HUES6 (cell line): ENCODE measurements around the gene HNRNPU.

Source experiments
- H3K27ac ChIP-seq: 2 replicates; pipeline ENCODE4 v1.7.0; 2013; ENCODE audit warnings: low read depth, mild to moderate bottlenecking, low read length, inconsistent platforms
- H3K27me3 ChIP-seq: 2 replicates; pipeline ENCODE4 v1.6.1; 2013; ENCODE audit warnings: low read length; ENCODE audit not compliant: control insufficient read depth, insufficient read depth
- H3K36me3 ChIP-seq: 2 replicates; pipeline ENCODE4 v1.6.1; 2013; ENCODE audit warnings: low read length; ENCODE audit not compliant: control insufficient read depth, insufficient read depth
- H3K4me1 ChIP-seq: 2 replicates; pipeline ENCODE4 v1.6.1; 2013; ENCODE audit warnings: low read length; ENCODE audit not compliant: control insufficient read depth, insufficient read depth
- H3K4me3 ChIP-seq: 2 replicates; pipeline ENCODE4 v1.5.1; 2013; ENCODE audit warnings: low read depth, low read length
- H3K9ac ChIP-seq: one replicate; pipeline ENCODE4 v1.6.1; 2013; ENCODE audit warnings: mild to moderate bottlenecking, low read length
- H3K9me3 ChIP-seq: 2 replicates; pipeline ENCODE4 v1.6.1; 2013; ENCODE audit warnings: low read depth, low read length; ENCODE audit not compliant: control insufficient read depth, insufficient read depth

HNRNPU gene

DNA sequence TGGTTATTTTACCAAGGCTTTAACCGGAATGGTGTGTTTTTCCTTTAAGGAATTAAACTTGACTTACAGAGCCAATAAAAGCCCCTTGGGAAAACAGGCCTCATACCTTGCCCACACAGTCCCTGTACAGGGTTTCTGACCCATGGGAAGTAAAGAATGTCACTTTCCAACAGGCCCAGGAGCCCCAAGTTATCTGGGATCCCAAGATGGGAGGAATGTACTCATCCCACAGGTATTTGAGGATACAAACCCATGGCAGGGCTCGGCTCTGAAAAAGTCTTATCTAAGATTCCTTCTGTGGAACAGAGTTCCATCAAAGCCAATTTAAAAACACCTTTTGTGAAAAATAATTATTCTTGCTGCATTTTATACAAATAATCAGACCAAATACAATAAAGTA lies 44.2 kb downstream of the HNRNPU start:
- Histone ChIP-seq H3K9ac (no peak overlapping the region), H3K36me3 (no peaks in the 10 kb centered on the region), H3K4me1 (peaks cover 10% of the 10 kb centered on the region; the same call in 1 of the 2 replicates), H3K27ac (no peak overlapping the region), H3K27me3 (peaks cover 4% of the 10 kb centered on the region; the same call in 1 of the 2 replicates), H3K9me3 (no peaks in the 10 kb centered on the region), H3K4me3 (no peak overlapping the region)

DNA sequence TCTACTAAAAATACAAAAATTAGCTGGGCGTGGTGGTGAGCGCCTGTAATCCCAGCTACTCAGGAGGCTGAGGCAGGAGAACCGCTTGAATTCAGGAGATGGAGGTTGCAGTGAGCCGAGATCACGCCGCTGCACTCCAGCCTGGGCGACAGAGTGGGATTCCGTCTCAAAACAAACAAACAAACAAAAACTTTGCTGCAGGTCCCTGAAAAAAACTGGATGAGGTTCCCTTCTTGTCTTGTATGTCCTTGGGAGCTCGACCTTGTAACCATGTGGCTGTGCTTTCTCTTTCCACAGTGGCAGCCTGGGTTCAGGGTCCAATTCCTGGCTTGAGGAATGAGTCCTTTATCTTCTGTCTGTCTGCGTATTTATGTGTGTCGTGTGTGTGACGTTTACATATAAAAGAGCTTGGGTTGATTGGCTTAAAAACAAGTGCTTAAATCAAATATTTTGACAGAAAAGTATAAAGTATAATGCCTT lies 46.9 kb downstream of the HNRNPU start:
- Histone ChIP-seq H3K9me3 (no peaks in the 10 kb centered on the region), H3K4me1 (peaks cover 15% of the 10 kb centered on the region), H3K27me3 (peaks cover 4% of the 10 kb centered on the region; the same call in 1 of the 2 replicates), H3K27ac (no peak overlapping the region), H3K4me3 (no peak overlapping the region), H3K36me3 (no peaks in the 10 kb centered on the region), H3K9ac (no peak overlapping the region)

DNA sequence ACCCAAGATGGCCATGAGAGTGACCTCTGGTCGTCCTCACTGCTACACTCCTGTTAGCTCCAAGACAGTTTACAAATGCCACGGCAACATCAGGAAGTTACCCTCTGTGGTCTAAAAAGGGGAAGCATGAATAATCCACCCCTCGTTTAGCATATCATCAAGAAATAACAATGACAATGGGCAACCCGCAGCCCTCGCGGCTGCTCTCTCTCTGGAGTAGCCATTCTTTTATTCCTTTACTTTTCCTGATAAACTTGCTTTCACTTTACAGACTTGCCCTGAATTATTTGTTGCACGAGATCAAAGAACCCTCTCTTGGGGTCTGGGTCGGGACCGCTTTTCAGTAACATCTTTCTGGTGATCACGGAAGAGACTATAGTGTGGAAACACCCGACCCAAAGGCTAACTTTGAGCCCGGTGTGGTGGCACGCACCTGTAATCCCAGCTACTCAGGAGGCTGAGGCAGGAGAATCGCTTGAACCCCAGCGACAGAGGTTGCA lies 48.7 kb downstream of the HNRNPU start:
- H3K4me1 ChIP-seq: peaks cover 10% of the 10 kb centered on the region

DNA sequence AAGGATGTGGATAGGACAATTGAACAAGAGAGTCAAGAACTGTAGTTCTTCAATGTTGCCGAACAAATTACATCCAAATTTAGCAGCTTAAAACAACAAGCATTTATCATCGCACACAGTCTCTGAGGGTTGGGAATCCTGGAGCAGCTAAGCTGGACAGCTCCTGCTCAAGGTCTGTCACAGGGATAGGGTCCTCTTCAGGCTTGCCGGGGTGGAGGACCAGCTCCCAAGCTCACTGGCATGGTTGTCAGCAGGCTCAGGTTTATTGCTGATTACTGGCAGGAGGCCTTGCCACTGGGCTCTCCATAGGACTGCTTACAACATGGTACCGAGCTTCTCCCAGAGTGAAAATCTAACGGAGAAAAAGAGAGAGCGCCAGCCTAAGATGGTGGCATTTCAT lies 51.0 kb downstream of the HNRNPU start:
- Histone ChIP-seq H3K9me3 (no peaks in the 10 kb centered on the region), H3K27me3 (peaks cover 4% of the 10 kb centered on the region; the same call in 1 of the 2 replicates), H3K27ac (no peak overlapping the region), H3K4me3 (no peak overlapping the region), H3K9ac (no peak overlapping the region), H3K36me3 (no peaks in the 10 kb centered on the region), H3K4me1 (peaks cover 10% of the 10 kb centered on the region)

More for the DNA sequence above, 48.7 kb downstream of the HNRNPU start:
- Histone ChIP-seq H3K4me3 (peak overlapping the region; percentile 37), H3K27ac (peak overlapping the region; percentile 7; the same call in 1 of the 2 replicates), H3K36me3 (no peaks in the 10 kb centered on the region), H3K9ac (peak overlapping the region; percentile 17), H3K27me3 (peaks cover 4% of the 10 kb centered on the region; the same call in 1 of the 2 replicates), H3K9me3 (no peaks in the 10 kb centered on the region)

DNA sequence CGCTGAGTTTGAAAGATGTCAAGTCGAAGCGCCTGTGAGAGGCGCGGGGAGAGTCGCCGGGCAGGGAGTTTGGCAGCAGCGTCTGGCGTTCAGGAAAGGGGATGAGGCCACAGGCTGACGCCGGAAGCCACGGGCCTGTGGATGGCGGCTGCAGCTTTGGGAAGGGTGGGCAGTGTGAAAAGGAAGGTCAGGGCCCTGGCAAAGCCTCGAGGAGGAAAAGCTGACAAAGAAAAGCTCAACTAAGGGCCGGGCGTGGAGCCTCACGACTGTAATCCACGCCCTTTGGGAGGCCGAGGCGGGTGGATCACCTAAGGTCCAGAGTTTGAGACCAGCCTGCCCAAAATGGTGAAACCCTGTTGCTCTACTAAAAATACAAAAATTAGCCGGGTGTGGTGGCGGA lies 54.1 kb downstream of the HNRNPU start:
- H3K27ac ChIP-seq: no peak overlapping the region
- H3K36me3 ChIP-seq: no peaks in the 10 kb centered on the region
- no peak overlapping the region for H3K4me3 ChIP-seq
- no peak overlapping the region for H3K9ac ChIP-seq
- H3K9me3 ChIP-seq: no peaks in the 10 kb centered on the region
- peaks cover 10% of the 10 kb centered on the region for H3K4me1 ChIP-seq
- no peaks in the 10 kb centered on the region for H3K27me3 ChIP-seq

DNA sequence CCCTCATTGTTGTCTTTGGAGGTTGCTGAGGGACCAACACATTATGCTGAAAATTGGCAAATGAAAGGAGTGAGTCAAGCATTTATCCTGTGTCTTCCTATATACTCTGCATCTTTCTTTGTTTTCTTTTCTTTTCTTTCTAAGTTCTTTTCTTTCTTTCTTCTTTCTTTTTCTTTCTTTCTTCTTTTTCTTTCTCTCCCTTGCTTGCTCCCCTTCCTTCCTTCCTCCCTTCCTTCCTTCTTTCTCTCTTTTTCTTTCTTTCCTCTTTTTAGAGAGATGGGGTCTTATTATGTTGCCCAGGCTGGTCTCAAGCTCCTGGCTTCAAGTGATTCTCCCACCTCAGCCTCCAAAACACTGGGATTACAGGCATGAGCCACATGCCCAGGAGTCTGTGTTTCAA lies 57.2 kb downstream of the HNRNPU start:
- Histone ChIP-seq H3K9ac (no peak overlapping the region), H3K4me1 (no peaks in the 10 kb centered on the region; the same call in 1 of the 2 replicates), H3K4me3 (no peak overlapping the region), H3K36me3 (no peaks in the 10 kb centered on the region), H3K27me3 (no peaks in the 10 kb centered on the region), H3K9me3 (no peaks in the 10 kb centered on the region), H3K27ac (no peak overlapping the region)

DNA sequence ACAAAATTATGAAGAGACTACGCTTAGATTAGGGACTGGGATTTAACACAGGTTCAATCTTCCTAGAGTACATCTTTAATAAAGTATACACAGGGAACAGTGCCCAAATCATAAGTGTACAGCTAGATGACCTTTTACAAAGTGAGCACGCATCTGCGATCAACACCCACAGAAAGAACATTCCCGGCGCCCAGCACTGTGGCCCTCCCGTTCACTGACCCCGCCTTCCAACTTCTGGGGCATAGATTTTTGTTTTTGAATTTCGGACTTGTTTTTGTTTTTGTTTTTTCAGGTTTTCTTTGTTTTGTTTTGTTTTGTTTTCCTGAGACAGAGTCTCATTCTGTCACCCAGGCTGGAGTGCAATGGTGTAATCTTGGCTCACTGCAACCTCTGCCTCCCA lies 59.5 kb downstream of the HNRNPU start:
- H3K9me3 ChIP-seq: 0 out of 2 replicates have a peak, but pooled peaks cover 2% of the 10 kb centered on the region
- H3K4me3 ChIP-seq: no peak overlapping the region
- H3K4me1 ChIP-seq: no peaks in the 10 kb centered on the region; the same call in 1 of the 2 replicates

DNA sequence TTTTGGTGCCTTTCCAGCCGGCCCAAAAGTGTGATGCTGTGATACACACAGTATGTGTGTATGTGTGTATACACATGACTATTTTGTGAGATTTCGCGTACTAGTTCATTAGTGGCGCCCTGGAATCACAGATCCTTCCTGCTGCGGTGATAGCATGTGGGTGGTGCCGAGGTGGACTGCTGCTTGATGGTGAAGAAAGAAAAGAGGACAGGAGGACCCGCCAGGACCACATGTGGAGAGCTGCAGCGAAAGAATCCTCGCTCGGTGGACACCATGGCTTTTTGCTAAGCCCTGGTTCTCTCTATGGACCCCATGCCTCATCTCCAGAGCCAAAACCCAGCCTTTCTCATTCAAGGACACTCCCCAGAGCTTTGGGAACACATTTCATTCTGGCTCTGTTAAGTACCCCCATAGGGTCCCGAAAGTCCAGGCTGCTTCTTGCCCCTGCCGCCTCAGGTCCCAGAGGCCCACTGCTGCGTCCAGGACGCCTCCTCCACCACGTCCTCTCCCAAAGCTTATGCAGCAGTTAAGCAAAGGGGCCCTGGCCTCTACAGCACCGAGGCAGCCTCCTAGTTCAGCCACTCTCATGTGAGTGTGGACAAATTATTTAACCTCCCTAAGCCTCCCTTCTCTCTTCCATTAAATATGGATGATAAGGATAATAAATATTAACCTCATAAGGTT lies 61.6 kb downstream of the HNRNPU start:
- Histone ChIP-seq H3K4me3 (no peak overlapping the region), H3K4me1 (no peaks in the 10 kb centered on the region; the same call in 1 of the 2 replicates), H3K27ac (no peak overlapping the region), H3K36me3 (no peaks in the 10 kb centered on the region), H3K27me3 (no peaks in the 10 kb centered on the region), H3K9me3 (0 out of 2 replicates have a peak, but pooled peaks cover 2% of the 10 kb centered on the region), H3K9ac (no peak overlapping the region)

More for the DNA sequence above, 59.5 kb downstream of the HNRNPU start:
- Histone ChIP-seq H3K27me3 (no peaks in the 10 kb centered on the region), H3K36me3 (no peaks in the 10 kb centered on the region), H3K9ac (no peak overlapping the region), H3K27ac (no peak overlapping the region)

DNA sequence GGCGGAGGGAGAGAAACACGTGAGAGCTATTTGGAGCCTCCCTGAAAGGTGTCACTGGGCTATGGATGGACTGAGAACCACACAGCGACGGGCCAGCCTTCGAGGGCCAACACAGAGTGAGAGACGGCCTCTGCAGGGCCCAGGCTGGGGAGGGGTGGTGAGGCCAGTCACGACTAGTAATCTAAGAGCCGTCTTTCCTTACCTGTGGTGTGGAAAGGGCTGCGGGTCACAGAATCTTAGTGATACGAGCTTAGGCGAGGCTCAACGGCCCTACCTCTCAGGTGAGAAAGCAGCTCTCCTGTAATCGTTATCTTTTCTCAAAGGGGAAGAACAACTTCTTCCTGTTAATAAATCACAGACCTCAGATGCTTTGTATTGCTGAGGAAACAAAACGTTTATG lies 62.3 kb downstream of the HNRNPU start:
- H3K36me3 ChIP-seq: no peaks in the 10 kb centered on the region
- H3K27ac ChIP-seq: no peak overlapping the region
- H3K27me3 ChIP-seq: no peaks in the 10 kb centered on the region
- 0 out of 2 replicates have a peak, but pooled peaks cover 2% of the 10 kb centered on the region for H3K9me3 ChIP-seq
- no peak overlapping the region for H3K4me3 ChIP-seq
- no peak overlapping the region for H3K9ac ChIP-seq
- H3K4me1 ChIP-seq: no peaks in the 10 kb centered on the region; the same call in 1 of the 2 replicates

DNA sequence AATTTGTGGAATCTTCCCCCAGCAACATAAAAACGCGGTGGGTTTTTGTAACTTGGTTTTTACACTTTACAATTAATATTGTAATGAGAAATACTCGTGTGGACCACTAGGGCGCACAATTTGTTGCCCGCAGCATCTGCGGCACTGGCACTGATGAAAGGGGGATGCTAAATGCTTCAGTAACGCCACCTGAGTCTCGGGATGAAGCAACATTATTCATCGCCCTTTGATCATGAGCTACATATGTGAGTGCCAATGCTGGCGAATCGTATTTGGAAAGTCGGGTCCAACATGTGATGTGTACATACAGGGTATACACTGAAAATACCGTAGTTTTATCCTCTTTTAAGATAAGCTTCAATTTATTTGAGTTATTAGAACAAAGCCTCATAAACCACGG lies 63.1 kb downstream of the HNRNPU start:
- Histone ChIP-seq H3K27me3 (no peaks in the 10 kb centered on the region), H3K9ac (no peak overlapping the region), H3K27ac (no peak overlapping the region), H3K9me3 (0 out of 2 replicates have a peak, but pooled peaks cover 2% of the 10 kb centered on the region), H3K4me3 (no peak overlapping the region), H3K36me3 (no peaks in the 10 kb centered on the region), H3K4me1 (no peaks in the 10 kb centered on the region; the same call in 1 of the 2 replicates)

DNA sequence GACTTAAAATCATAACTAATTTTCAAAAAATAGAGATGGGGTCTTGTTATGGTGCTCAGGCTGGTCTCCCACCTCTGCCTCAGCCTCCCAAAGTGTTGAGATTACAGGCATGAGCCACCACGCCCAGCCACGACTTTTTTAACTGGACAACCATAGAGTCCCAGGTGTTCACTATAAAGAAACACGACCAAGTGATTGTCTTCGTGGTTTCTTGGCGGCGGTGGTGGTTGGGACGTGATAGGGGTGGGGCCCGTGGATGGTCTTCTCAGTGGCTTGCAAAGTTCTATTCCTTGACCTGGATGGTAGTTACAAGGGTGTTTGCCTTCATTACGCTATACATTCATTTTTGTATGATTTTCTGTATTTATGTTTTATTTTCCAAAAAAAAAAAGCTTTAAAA lies 63.5 kb downstream of the HNRNPU start:
- H3K4me1 ChIP-seq: no peaks in the 10 kb centered on the region; the same call in 1 of the 2 replicates
- no peak overlapping the region for H3K27ac ChIP-seq
- H3K9me3 ChIP-seq: 0 out of 2 replicates have a peak, but pooled peaks cover 2% of the 10 kb centered on the region
- H3K36me3 ChIP-seq: no peaks in the 10 kb centered on the region
- no peak overlapping the region for H3K4me3 ChIP-seq
- no peaks in the 10 kb centered on the region for H3K27me3 ChIP-seq
- no peak overlapping the region for H3K9ac ChIP-seq
